Uterus (tissue), 2 donors: Measurements from ENCODE around the gene SLC25A53.

Experiments used
- POLR2A ChIP-seq, 2 donors: fragments of 450-650 bp; IDR thresholded peaks; one replicate each; pipeline ENCODE4 v1.6.1; 2016; ENCODE audit warnings: antibody characterized with exemption in 2 of 2, mild to moderate bottlenecking in 1 of 2, moderate library complexity in 1 of 2
- TF ChIP-seq, protein P1 (sequence below), 4 experiments: fragments of 200-600 bp in 2 of 4; fragments of 450-650 bp in 2 of 4; sonication (generic) in 2 of 4; IDR thresholded peaks; one replicate each; pipeline ENCODE4 v1.5.1; 2016 to 2019; ENCODE audit warnings: antibody characterized with exemption in 4 of 4, mild to moderate bottlenecking in 2 of 4, moderate library complexity in 1 of 4

DNA sequence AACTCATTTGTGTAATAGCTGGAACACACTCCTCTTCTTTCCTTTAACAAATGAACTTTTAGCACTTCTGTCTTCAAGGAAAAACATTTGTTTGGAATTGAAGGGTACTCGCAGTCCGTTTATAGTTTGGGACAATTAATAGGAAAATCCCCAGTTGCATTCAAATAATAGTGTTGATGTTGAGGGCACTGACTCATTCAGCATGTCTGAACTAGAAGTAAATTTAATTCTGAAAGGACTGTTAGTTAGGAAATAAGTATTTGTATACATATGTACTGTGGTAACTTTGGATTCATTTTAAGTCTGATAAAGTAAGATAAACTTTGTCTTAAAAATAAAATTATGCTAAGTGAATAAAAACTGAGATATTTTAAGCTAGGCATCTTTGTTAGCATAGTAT, 36.7 kb upstream of the SLC25A53 start:
- TF ChIP-seq, protein P1, sequence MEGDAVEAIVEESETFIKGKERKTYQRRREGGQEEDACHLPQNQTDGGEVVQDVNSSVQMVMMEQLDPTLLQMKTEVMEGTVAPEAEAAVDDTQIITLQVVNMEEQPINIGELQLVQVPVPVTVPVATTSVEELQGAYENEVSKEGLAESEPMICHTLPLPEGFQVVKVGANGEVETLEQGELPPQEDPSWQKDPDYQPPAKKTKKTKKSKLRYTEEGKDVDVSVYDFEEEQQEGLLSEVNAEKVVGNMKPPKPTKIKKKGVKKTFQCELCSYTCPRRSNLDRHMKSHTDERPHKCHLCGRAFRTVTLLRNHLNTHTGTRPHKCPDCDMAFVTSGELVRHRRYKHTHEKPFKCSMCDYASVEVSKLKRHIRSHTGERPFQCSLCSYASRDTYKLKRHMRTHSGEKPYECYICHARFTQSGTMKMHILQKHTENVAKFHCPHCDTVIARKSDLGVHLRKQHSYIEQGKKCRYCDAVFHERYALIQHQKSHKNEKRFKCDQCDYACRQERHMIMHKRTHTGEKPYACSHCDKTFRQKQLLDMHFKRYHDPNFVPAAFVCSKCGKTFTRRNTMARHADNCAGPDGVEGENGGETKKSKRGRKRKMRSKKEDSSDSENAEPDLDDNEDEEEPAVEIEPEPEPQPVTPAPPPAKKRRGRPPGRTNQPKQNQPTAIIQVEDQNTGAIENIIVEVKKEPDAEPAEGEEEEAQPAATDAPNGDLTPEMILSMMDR (IDR thresholded peaks at IDR 0.05) = no peak
- TF ChIP-seq POLR2A (IDR thresholded peaks at IDR 0.05) = no peak
